GM21528 (cell line): ENCODE results near the gene CWC22.
"Not testable (repeated sequence)": the region's sequence is repeated elsewhere in the genome, so short reads cannot be mapped to it uniquely, and the experiment has no call there.

Source experiments
- ATAC-seq: cut with Tn5 transposase; IDR thresholded peaks from one replicate; pipeline ENCODE4 v1.9.1; 2021; ENCODE audit warnings: mild to moderate bottlenecking, moderate library complexity; ENCODE audit not compliant: unreplicated experiment, low FRiP score

CWC22 gene

GRCh38 chr2:179954026-179954425 is 53.1 kb downstream of the CWC22 start:
- no peak for ATAC-seq

- ATAC-seq = no peak
These were observed 53.7 kb downstream of the CWC22 start for GRCh38 chr2:179953359-179953758.

GRCh38 chr2:179952658-179953057 is 54.4 kb downstream of the CWC22 start:
- peak; percentile 45 for ATAC-seq

GRCh38 chr2:179951680-179952079 is 55.4 kb downstream of the CWC22 start:
- ATAC-seq = peak; percentile 62

- no peak for ATAC-seq
These were observed 56.7 kb downstream of the CWC22 start for GRCh38 chr2:179950391-179950790.

GRCh38 chr2:179949438-179949837 is 57.7 kb downstream of the CWC22 start:
- ATAC-seq = no peak

GRCh38 chr2:179948058-179948457 is 59.0 kb downstream of the CWC22 start:
- no peak for ATAC-seq

GRCh38 chr2:179946810-179947615 is 60.1 kb downstream of the CWC22 start:
- ATAC-seq = no peak

GRCh38 chr2:179946346-179946745 is 60.8 kb downstream of the CWC22 start:
- no peak for ATAC-seq

GRCh38 chr2:179939259-179939658 is 67.8 kb downstream of the CWC22 start:
- ATAC-seq = no peak

GRCh38 chr2:179938026-179938425 is 69.1 kb downstream of the CWC22 start:
- no peak for ATAC-seq

- peak; percentile 56 for ATAC-seq
These were observed 70.4 kb downstream of the CWC22 start for GRCh38 chr2:179936654-179937053.

GRCh38 chr2:179936141-179936540 is 71.0 kb downstream of the CWC22 start:
- no peak for ATAC-seq

GRCh38 chr2:179932786-179933185 is 74.3 kb downstream of the CWC22 start:
- ATAC-seq = no peak

GRCh38 chr2:179931502-179931901 is 75.6 kb downstream of the CWC22 start:
- no peak for ATAC-seq

- ATAC-seq = not testable (repeated sequence)
These were observed 77.1 kb downstream of the CWC22 start for GRCh38 chr2:179929997-179930396.

- no peak for ATAC-seq
These were observed 80.1 kb downstream of the CWC22 start for GRCh38 chr2:179927041-179927440.

GRCh38 chr2:179925713-179926112 is 81.4 kb downstream of the CWC22 start:
- no peak for ATAC-seq

GRCh38 chr2:179917272-179917671 is 89.8 kb downstream of the CWC22 start:
- no peak for ATAC-seq

- ATAC-seq = no peak
These were observed 91.6 kb downstream of the CWC22 start for GRCh38 chr2:179915395-179915992.

GRCh38 chr2:179913809-179914208 is 93.3 kb downstream of the CWC22 start:
- no peak for ATAC-seq

- ATAC-seq = no peak
These were observed 95.5 kb downstream of the CWC22 start for GRCh38 chr2:179911569-179911968.
